HG03135 (cell line): Measurements from ENCODE around the gene COA1.
A peak's percentile ranks its signal among the peaks of the same experiment; 100 is the strongest.
"Not testable (repeated sequence)": the region's sequence is repeated elsewhere in the genome, so short reads cannot be mapped to it uniquely, and the experiment has no call there.

Source experiments
- ATAC-seq: cut with Tn5 transposase; IDR thresholded peaks from one replicate; pipeline ENCODE4 v1.9.1; 2021; ENCODE audit warnings: mild to moderate bottlenecking, moderate library complexity; ENCODE audit not compliant: unreplicated experiment

The COA1 gene

GRCh38 chr7:43600056-43600455, 129.3 kb downstream of the COA1 start:
- ATAC-seq: no peak

GRCh38 chr7:43596426-43596825, 132.9 kb downstream of the COA1 start:
- ATAC-seq: not testable (repeated sequence)

- no peak for ATAC-seq
These were observed 135.3 kb downstream of the COA1 start for GRCh38 chr7:43594020-43594419.

GRCh38 chr7:43593010-43593409, 136.3 kb downstream of the COA1 start:
- no peak for ATAC-seq

- no peak for ATAC-seq
These were observed 137.0 kb downstream of the COA1 start for GRCh38 chr7:43592326-43592725.

- ATAC-seq: no peak
These were observed 137.7 kb downstream of the COA1 start for GRCh38 chr7:43591558-43592180.

GRCh38 chr7:43590862-43591557, 138.3 kb downstream of the COA1 start:
- peak; percentile 67 for ATAC-seq

- ATAC-seq: no peak
These were observed 139.6 kb downstream of the COA1 start for GRCh38 chr7:43589728-43590127.
